Measurements from ENCODE around the gene GRK5.
A peak's percentile ranks its signal among the peaks of the same experiment; 100 is the strongest.

GRK5 gene

DNA sequence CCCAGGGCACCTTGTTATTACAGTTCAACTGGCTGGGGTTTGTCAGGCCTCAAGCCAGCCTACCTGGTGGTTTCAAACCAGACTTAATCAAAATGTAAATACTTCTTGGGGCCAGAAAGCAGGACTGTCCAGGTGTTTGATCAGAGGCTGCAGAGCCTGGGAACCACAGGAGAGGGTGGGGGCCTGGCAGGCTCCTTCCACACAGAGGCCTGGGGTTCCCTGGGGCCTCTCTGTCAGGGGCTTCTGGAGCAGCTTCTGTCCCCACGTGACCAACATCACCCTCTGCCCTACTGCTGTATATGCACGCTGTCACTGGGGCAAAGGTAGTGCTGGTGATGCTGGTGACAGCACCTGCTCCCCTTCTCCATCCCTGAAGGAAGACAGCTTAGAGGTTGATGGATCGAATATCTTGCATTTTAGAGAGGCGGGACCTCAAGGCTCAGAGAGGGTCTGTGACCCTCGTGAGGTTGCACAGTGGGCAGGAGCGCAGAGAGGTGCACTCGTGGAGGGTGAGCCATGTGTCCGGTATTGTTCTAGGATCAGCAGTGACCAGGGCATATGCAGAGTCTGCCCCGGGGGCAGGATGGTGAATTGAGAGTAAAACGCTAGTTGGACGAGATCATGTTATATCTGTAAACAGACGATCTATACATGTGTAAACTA, 95.4 kb downstream of the GRK5 start:
- no peak for DNase-seq

- no peak for DNase-seq
Observed at GRCh38 chr10:119303886-119304285, 96.5 kb downstream of the GRK5 start.

- no peak for DNase-seq
Observed at GRCh38 chr10:119304541-119304940, 97.2 kb downstream of the GRK5 start.

DNA sequence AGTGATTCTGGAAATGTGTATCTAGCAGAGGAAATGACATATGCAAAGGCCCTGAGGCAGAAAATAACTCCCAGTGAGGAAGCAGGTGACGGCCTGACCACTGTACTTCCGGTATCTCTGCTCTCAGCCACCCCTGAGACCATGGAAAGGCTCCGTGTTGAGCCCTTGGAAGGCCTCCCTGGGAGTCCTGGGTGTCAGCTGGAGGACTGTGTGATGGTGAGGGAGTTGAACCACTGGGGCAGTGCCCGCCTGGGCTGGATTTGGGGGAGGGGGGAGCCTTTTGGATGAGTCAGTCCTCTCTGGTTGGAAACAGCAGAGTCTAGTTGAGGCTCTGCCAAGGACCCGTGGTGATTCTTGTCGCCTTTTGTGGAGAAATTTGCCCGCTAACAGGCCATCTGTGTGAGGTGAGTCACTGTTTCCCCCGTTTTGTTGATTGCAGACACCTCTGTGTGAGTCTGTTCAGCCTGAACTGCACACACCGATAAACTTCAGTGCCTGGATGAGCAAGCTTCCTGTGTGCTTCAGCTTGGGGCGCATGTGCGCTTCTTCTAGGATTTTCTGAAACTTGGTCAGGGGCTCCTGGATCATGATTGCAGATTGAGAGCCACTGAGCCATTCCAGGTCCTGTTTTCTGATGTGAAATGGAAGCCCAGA, 98.6 kb downstream of the GRK5 start:
- peak; percentile 87 for DNase-seq

GRCh38 chr10:119306514-119306951, 99.2 kb downstream of the GRK5 start:
- peak; percentile 90 for DNase-seq

GRCh38 chr10:119306986-119307392, 99.6 kb downstream of the GRK5 start:
- DNase-seq, result no peak

DNA sequence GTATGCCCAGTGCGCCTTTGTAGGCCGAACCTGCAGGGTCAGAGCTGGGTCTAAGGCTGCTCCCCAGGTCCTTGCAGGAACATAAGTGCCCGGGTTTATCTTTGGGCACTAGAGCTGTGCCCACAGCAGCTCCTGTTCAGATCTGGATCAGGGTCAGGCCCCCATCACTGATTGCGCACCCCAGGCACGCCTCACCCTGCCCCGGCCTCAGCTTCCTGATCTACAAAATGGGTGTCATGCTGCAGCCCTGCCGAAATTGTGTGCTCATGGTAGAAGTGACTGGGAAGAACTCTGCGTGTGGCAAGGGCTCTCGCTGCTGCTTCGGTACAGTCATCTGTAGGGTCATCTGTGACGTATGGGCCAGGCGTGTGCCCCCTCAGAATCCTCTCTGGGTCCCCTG, 100.7 kb downstream of the GRK5 start:
- no peak for DNase-seq

DNA sequence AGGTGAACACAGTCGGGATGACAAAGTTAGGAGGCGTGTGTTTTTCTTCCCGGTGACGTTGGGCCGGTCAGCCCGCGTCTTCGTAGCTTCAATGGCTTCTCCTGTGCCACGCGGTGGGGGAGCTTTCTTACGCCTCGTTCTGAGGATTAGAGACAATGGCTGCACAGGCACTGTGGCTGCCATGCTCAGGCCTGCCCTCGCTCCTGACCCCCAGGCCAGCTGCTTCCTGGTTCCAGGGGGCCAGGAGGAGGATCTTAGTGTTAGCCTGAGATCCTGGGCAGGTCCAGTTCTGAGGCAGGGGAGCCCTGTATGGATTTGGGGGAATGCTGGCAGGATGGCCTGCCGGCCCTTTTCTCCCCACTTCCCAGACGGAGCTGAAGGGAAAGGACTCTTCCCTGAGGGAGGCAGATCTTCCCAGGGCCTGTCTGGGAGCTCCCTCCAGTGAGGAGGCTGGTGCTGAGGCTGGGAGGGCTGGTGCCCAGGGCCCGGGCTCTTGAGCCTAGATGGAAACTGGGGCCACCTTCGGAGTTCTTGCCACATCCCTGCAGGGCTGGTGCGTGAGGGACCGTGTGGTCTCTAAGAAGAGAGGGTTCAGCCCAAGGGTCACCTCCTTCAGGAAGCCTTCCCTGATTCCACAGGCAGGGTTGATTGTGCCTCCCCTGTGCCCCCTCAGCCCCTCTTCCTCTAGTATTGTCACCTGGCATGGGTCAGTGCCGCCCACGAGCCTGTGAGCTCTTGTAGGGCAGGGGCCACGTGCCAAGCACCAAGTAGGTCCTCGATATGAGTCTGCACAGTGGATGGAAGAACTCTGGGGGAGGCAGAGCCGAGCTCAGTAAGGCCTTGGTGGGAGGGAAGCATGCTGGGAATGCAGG, 101.4 kb downstream of the GRK5 start:
- no peak for DNase-seq

GRCh38 chr10:119309423-119309770, 102.0 kb downstream of the GRK5 start:
- DNase-seq, result no peak

DNA sequence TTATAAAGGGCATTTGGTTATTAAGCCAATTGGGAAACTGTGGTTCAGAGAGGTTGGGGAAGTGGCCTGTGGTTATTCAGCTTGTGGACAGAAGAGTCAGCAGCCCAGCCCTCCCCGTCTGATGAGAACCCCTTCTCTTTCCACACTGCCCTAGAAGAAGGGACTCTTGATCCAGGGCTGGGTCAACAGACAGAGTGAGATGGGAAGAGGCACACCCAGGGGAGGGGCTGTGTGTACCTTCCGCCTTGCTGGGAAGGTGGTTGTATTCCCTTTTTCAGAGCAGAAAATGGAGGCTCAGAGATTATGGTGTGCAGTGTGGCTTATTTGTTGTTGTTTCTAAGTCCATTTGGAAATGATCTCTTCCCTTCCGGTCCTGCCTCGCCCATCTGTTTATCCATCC, 103.4 kb downstream of the GRK5 start:
- no peak for DNase-seq

- no peak for DNase-seq
Observed at GRCh38 chr10:119312241-119312640, 104.9 kb downstream of the GRK5 start.

GRCh38 chr10:119313024-119313423, 105.7 kb downstream of the GRK5 start:
- DNase-seq, result no peak

- peak; percentile 86 for DNase-seq
Observed at GRCh38 chr10:119313644-119314043, 106.3 kb downstream of the GRK5 start.

- no peak for DNase-seq
Observed at GRCh38 chr10:119314061-119314460, 106.7 kb downstream of the GRK5 start.

DNA sequence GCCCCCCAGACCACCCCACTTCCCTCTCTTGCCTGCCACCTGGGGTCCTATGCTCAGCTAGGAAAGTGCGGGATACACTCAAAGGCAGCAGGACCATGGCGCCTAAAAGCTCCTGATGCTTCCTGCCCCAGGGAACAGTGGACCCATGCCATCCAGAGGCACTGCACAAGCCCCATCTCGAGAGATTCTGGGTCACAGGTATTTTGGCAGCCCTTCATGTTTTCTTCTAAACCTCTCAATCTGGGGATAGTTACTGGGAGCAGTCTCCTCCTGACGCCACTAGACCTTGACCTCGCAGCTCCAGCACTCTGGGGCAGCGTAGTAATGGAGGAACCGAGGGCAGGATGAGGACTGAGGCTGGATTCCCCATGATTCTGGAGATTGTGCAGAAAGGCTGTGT, 107.1 kb downstream of the GRK5 start:
- no peak for DNase-seq

- DNase-seq, result no peak
Observed at GRCh38 chr10:119315128-119316001, 108.0 kb downstream of the GRK5 start.

- DNase-seq, result no peak
Observed at GRCh38 chr10:119316002-119316358, 108.6 kb downstream of the GRK5 start.

DNA sequence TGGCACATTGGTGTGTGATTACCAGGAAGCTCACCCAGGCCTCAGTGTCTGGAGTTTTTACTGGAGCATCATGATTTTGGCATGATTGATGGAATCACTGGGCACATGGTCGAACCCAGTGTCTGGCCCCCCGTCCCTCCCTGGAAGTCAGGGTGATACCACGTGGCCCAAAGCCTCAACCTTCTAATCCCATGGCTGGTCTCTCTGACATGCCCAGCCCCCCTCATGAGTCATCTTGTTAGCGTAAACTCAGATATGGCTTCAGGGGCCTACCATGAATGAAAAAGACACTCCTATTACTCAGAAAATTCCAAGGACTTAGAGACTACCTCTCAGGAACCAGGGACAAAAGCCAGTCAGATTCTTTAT, 109.3 kb downstream of the GRK5 start:
- no peak for DNase-seq

GRCh38 chr10:119318411-119319160, 111.2 kb downstream of the GRK5 start:
- DNase-seq, result no peak

- DNase-seq, result no peak
Observed at GRCh38 chr10:119319161-119319919, 112.0 kb downstream of the GRK5 start.

DNA sequence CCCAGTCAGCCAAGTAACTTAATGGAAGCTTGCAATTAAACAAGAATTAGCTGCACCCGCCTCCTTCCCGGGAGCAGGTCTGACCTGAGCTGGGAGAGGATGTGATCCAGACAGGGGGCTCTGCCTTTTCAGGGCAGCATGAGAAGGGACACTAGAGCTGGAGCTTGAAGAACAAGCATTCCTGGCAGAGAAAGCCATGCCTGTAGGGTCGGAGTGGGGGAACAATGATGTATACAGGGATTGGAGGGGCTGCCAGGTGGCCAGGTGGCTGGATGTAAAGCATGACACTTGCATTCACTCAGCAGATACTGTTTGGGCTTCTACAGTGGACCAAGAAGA, 112.5 kb downstream of the GRK5 start:
- DNase-seq, result no peak

- no peak for DNase-seq
Observed at GRCh38 chr10:119320981-119321380, 113.6 kb downstream of the GRK5 start.
